CD14-positive monocyte (primary cell): ENCODE data around the gene CXCL12. TPM values are rescaled to one million over a fixed set of nuclear protein-coding genes. Genes with fewer than 3 reads are reported as not detected.

ENCODE experiments used
- DNase-seq, 3 donors: peaks; one replicate each; pipeline ENCODE4 v3.0.0-alpha.2; 2011 to 2022
- H2AFZ ChIP-seq: 2 replicates; pipeline ENCODE4 v1.6.0; 2012; ENCODE audit warnings: mild to moderate bottlenecking, low read depth, low read length, inconsistent platforms; ENCODE audit not compliant: insufficient read depth, poor library complexity, severe bottlenecking
- H3K27ac ChIP-seq, 2 donors: 1 replicate in 1 of 2; 2 replicates in 1 of 2; pipeline ENCODE4 v1.5.1; 2012 to 2013; ENCODE audit warnings: low read length in 2 of 2, control low read depth in 1 of 2, inconsistent platforms in 1 of 2, low read depth in 1 of 2, mild to moderate bottlenecking in 1 of 2
- H3K27me3 ChIP-seq, 2 donors: one replicate each; pipeline versions ENCODE4 v1.6.0 to v1.6.1; 2011 to 2013; ENCODE audit warnings: low read length in 2 of 2; ENCODE audit not compliant: control insufficient read depth in 2 of 2, insufficient read depth in 2 of 2
- H3K36me3 ChIP-seq, 2 donors: replicated peaks in 1 of 2; 1 replicate in 1 of 2; 2 replicates in 1 of 2; pipeline versions ENCODE4 v1.5.1 to v1.6.1; 2012 to 2013; ENCODE audit warnings: low read length in 2 of 2, control low read depth in 1 of 2, inconsistent platforms in 1 of 2, mild to moderate bottlenecking in 1 of 2; ENCODE audit not compliant: insufficient read depth in 2 of 2, control insufficient read depth in 1 of 2
- H3K4me1 ChIP-seq, 2 donors: 1 replicate in 1 of 2; 2 replicates in 1 of 2; pipeline versions ENCODE4 v1.5.1 to v1.6.1; 2012 to 2013; ENCODE audit warnings: low read length in 2 of 2, control low read depth in 1 of 2, inconsistent platforms in 1 of 2, mild to moderate bottlenecking in 1 of 2, moderate library complexity in 1 of 2; ENCODE audit not compliant: insufficient read depth in 2 of 2, control insufficient read depth in 1 of 2
- H3K4me2 ChIP-seq: replicated peaks from 2 replicates; pipeline ENCODE3; 2012; ENCODE audit warnings: low read length, moderate library complexity, mild to moderate bottlenecking; ENCODE audit not compliant: poor library complexity, severe bottlenecking; ENCODE audit errors: extremely low read depth
- H3K4me3 ChIP-seq, 3 experiments: fragments of 200-600 bp in 1 of 3; sonication (generic) in 1 of 3; replicated peaks in 1 of 3; 1 replicate in 2 of 3; 2 replicates in 1 of 3; pipeline ENCODE4 v1.5.1; 2011 to 2013; ENCODE audit warnings: low read length in 3 of 3, mild to moderate bottlenecking in 3 of 3, control low read depth in 2 of 3, low read depth in 2 of 3, inconsistent platforms in 1 of 3, moderate library complexity in 1 of 3
- H3K79me2 ChIP-seq: 2 replicates; pipeline ENCODE4 v1.6.0; 2012; ENCODE audit warnings: mild to moderate bottlenecking, control low read depth, inconsistent platforms, low read length, moderate library complexity; ENCODE audit not compliant: insufficient read depth
- H3K9ac ChIP-seq: 2 replicates; pipeline ENCODE4 v1.6.0; 2017; ENCODE audit warnings: low read length, mild to moderate bottlenecking; ENCODE audit not compliant: insufficient read depth, poor library complexity, severe bottlenecking
- H3K9me3 ChIP-seq, 2 donors: replicated peaks in 1 of 2; 1 replicate in 1 of 2; 2 replicates in 1 of 2; pipeline versions ENCODE4 v1.5.1 to v1.6.1; 2012 to 2013; ENCODE audit warnings: low read length in 2 of 2, control low read depth in 1 of 2; ENCODE audit not compliant: control insufficient read depth in 1 of 2, insufficient read depth in 1 of 2
- H4K20me1 ChIP-seq: 2 replicates; pipeline ENCODE4 v1.6.0; 2012; ENCODE audit warnings: mild to moderate bottlenecking, low read length, control low read depth, moderate library complexity; ENCODE audit not compliant: insufficient read depth
- H3K27ac Mint-ChIP-seq, 7 donors: one replicate each; pipeline ENCODE4 v1.8.0; 2020; ENCODE audit warnings: mild to moderate bottlenecking in 7 of 7, mixed read lengths in 7 of 7, moderate library complexity in 6 of 7, inconsistent platforms in 2 of 7
- H3K27me3 Mint-ChIP-seq, 3 donors: one replicate each; pipeline ENCODE4 v1.8.0; 2021 to 2022; ENCODE audit warnings: low read depth in 3 of 3, mild to moderate bottlenecking in 3 of 3, mixed read lengths in 3 of 3, moderate library complexity in 3 of 3, inconsistent platforms in 1 of 3
- H3K36me3 Mint-ChIP-seq, 2 donors: one replicate each; pipeline ENCODE4 v1.8.0; 2020; ENCODE audit warnings: mixed read lengths in 2 of 2, inconsistent platforms in 1 of 2, mild to moderate bottlenecking in 1 of 2
- H3K4me1 Mint-ChIP-seq: one replicate; pipeline ENCODE4 v1.8.0; 2020; ENCODE audit warnings: mild to moderate bottlenecking, mixed read lengths
- H3K4me3 Mint-ChIP-seq, 2 donors: one replicate each; pipeline ENCODE4 v1.8.0; 2020; ENCODE audit warnings: mild to moderate bottlenecking in 2 of 2, mixed read lengths in 2 of 2, moderate library complexity in 1 of 2
- H3K9me3 Mint-ChIP-seq, 7 donors: one replicate each; pipeline ENCODE4 v1.8.0; 2020 to 2022; ENCODE audit warnings: mixed read lengths in 7 of 7, mild to moderate bottlenecking in 6 of 7, moderate library complexity in 6 of 7, inconsistent platforms in 2 of 7
- WGBS: methylation state at CpG from one replicate; pipeline ENCODE4 v1.1.5; 2013; ENCODE audit warnings: missing lambda C conversion rate; ENCODE audit not compliant: insufficient coverage; 5-methylcytosine and 5-hydroxymethylcytosine counted together
- intact Hi-C, 2 donors: fragments of 100-400 bp; cut with micrococcal nuclease; formaldehyde crosslinking; loops; one replicate each; pipeline versions ENCODE4 v1.15.0 to v1.15.1; 2023
- polyA plus RNA-seq, 3 donors: library from polyadenylated mRNA; depleted of rRNA in 1 of 3; unstranded in 2 of 3; stranded (reverse) in 1 of 3; fragments of 300-500 nt in 2 of 3; fragments of >200 nt in 1 of 3; fragmentation: Illumina TruSeq in 2 of 3; gene quantifications; 1 replicate in 2 of 3; 2 replicates in 1 of 3; pipeline ENCODE4 v1.2.3, GENCODE V29; 2012 to 2021
- TF ChIP-seq, protein P1 (sequence below): fragments of 200-600 bp; IDR thresholded peaks from one replicate; pipeline ENCODE4 v1.8.0; 2022; ENCODE audit warnings: antibody characterized with exemption, mild to moderate bottlenecking

Gene CXCL12
- polyA plus RNA-seq, 3 donors: 0.21 TPM; not detected in 2

GRCh38 chr10:44416936-44417335 lies 32.0 kb upstream of the CXCL12 start:
- Mint-ChIP-seq H3K4me3 (no peak overlapping the region), H3K36me3 (no peaks in the 10 kb centered on the region), H3K9me3 (peaks cover 0 to 21% (median 9%) of the 10 kb centered on the region in 7 donors), H3K27me3 (peaks cover 0 to 3% (median 2%) of the 10 kb centered on the region in 3 donors), H3K4me1 (peaks cover 11% of the 10 kb centered on the region), H3K27ac (no peak overlapping the region)
- intact Hi-C loops: no loop called here
- DNase-seq: no peak
- Histone ChIP-seq H3K79me2 (no peaks in the 10 kb centered on the region), H3K9me3 (peaks cover 0 to 6% of the 10 kb centered on the region in 2 donors), H3K27me3 (no peaks in the 10 kb centered on the region), H2AFZ (no peak overlapping the region), H3K36me3 (no peaks in the 10 kb centered on the region), H3K9ac (no peak overlapping the region), H3K4me1 (peaks cover 6 to 9% of the 10 kb centered on the region in 2 donors), H3K4me3 (no peak overlapping the region), H3K4me2 (no peak overlapping the region), H3K27ac (no peak overlapping the region), H4K20me1 (no peaks in the 10 kb centered on the region)
- WGBS: no CpG with 5 or more reads among the region's 2 CpGs
- TF ChIP-seq, protein P1, sequence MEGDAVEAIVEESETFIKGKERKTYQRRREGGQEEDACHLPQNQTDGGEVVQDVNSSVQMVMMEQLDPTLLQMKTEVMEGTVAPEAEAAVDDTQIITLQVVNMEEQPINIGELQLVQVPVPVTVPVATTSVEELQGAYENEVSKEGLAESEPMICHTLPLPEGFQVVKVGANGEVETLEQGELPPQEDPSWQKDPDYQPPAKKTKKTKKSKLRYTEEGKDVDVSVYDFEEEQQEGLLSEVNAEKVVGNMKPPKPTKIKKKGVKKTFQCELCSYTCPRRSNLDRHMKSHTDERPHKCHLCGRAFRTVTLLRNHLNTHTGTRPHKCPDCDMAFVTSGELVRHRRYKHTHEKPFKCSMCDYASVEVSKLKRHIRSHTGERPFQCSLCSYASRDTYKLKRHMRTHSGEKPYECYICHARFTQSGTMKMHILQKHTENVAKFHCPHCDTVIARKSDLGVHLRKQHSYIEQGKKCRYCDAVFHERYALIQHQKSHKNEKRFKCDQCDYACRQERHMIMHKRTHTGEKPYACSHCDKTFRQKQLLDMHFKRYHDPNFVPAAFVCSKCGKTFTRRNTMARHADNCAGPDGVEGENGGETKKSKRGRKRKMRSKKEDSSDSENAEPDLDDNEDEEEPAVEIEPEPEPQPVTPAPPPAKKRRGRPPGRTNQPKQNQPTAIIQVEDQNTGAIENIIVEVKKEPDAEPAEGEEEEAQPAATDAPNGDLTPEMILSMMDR: no peak

DNA sequence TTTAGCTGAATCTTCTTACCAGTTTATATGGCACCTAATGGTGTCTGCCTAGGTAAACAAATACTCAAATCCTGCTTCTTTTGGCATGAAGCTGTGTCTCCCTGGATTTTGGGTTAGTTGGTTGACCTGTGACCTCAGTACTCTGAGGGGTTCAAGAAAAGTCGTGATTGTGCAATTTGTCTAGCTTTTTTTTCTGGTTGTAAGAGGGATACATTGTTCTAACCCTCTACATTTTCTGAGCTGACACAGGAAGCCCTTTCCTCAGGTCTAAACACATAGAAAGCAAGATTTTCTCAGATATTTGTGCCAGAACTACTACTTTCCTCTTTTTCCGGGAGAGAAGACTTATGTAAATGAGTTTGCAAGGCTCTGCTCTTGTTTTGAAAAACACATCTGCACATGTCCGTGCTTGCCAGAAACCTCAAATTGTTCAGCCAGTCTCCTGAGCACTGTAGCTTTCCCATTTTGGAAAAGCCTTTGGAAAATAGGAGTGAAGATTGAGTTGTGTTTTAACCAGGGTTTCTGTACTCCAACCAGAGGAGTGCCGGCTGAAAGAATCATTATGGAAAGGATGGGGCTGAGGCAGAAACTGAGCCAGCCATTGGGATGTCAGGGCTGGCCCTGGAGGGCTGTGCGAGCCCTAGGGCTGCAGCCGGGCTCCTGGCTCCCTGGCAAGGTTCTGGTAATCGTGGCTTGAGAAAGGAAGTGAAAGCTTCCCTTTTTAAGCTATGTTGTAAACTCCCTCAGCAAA lies 31.3 kb upstream of the CXCL12 start:
- Histone ChIP-seq H3K4me1 (peaks cover 6 to 9% of the 10 kb centered on the region in 2 donors), H2AFZ (no peak overlapping the region), H3K27ac (no peak overlapping the region), H4K20me1 (no peaks in the 10 kb centered on the region), H3K9ac (no peak overlapping the region), H3K9me3 (peaks cover 0 to 6% of the 10 kb centered on the region in 2 donors), H3K4me2 (no peak overlapping the region), H3K4me3 (no peak overlapping the region), H3K36me3 (no peaks in the 10 kb centered on the region), H3K27me3 (no peaks in the 10 kb centered on the region), H3K79me2 (no peaks in the 10 kb centered on the region)
- TF ChIP-seq, protein P1: no peak
- Mint-ChIP-seq H3K4me3 (peak overlapping the region in 1 of 2 donors; percentile 0), H3K27ac (peak overlapping the region in 1 of 7 donors; percentile 55), H3K9me3 (peaks cover 3 to 19% (median 13%) of the 10 kb centered on the region in 7 donors), H3K27me3 (peaks cover 2 to 4% (median 3%) of the 10 kb centered on the region in 3 donors), H3K4me1 (peaks cover 11% of the 10 kb centered on the region), H3K36me3 (no peaks in the 10 kb centered on the region)
- DNase-seq: peak in 1 of 3 donors; percentile 3
- intact Hi-C loops: no loop called here
- 24% methylated on average over 3 of the region's 7 CpGs for WGBS
